Mesendoderm (in vitro differentiated cells): Measurements from ENCODE around the gene SECTM1.

ENCODE experiments used
- DNase-seq: peaks from one replicate; pipeline ENCODE4 v3.0.0; 2013
- H2AK5ac ChIP-seq: 2 replicates; pipeline ENCODE4 v1.6.1; 2013; ENCODE audit warnings: low read length, inconsistent platforms
- H2BK120ac ChIP-seq: 2 replicates; pipeline ENCODE4 v1.6.1; 2013; ENCODE audit warnings: low read depth, mild to moderate bottlenecking, low read length, moderate library complexity, mixed read lengths
- H2BK15ac ChIP-seq: replicated peaks from 2 replicates; pipeline ENCODE4 v1.6.1; 2013; ENCODE audit warnings: low read depth, mild to moderate bottlenecking, moderate library complexity
- H2BK5ac ChIP-seq: 2 replicates; pipeline ENCODE4 v1.6.1; 2013; ENCODE audit warnings: low read length, inconsistent platforms
- H3K18ac ChIP-seq: 2 replicates; pipeline ENCODE4 v1.6.1; 2013; ENCODE audit warnings: mild to moderate bottlenecking, low read length, mixed read lengths
- H3K23ac ChIP-seq: one replicate; pipeline ENCODE4 v1.6.1; 2013; ENCODE audit warnings: low read length
- H3K27ac ChIP-seq: 2 replicates; pipeline ENCODE4 v1.5.1; 2013; ENCODE audit warnings: low read depth, mild to moderate bottlenecking, inconsistent platforms, low read length, moderate library complexity
- H3K27me3 ChIP-seq: 2 replicates; pipeline ENCODE4 v1.6.1; 2013; ENCODE audit warnings: low read length, control low read depth, mild to moderate bottlenecking, inconsistent platforms; ENCODE audit not compliant: insufficient read depth, poor library complexity
- H3K36me3 ChIP-seq: 2 replicates; pipeline ENCODE4 v1.6.1; 2013; ENCODE audit warnings: low read length, inconsistent platforms; ENCODE audit not compliant: control insufficient read depth, insufficient read depth
- H3K4ac ChIP-seq: one replicate; pipeline ENCODE4 v1.6.1; 2013; ENCODE audit warnings: low read depth, mild to moderate bottlenecking, low read length, moderate library complexity
- H3K4me1 ChIP-seq: 2 replicates; pipeline ENCODE4 v1.6.1; 2013; ENCODE audit warnings: low read depth, low read length, inconsistent platforms; ENCODE audit not compliant: control insufficient read depth
- H3K4me2 ChIP-seq: 2 replicates; pipeline ENCODE4 v1.6.1; 2013; ENCODE audit warnings: low read length
- H3K4me3 ChIP-seq: 2 replicates; pipeline ENCODE4 v1.5.1; 2013; ENCODE audit warnings: mild to moderate bottlenecking, low read length
- H3K56ac ChIP-seq: one replicate; pipeline ENCODE4 v1.6.1; 2013; ENCODE audit warnings: low read length
- H3K79me1 ChIP-seq: 2 replicates; pipeline ENCODE4 v1.6.1; 2013; ENCODE audit warnings: low read length, inconsistent platforms
- H3K79me2 ChIP-seq: 2 replicates; pipeline ENCODE4 v1.6.1; 2013; ENCODE audit warnings: mild to moderate bottlenecking, low read length; ENCODE audit not compliant: control insufficient read depth, insufficient read depth
- H3K9ac ChIP-seq: 2 replicates; pipeline ENCODE4 v1.6.1; 2013; ENCODE audit warnings: low read length, inconsistent platforms
- H4K5ac ChIP-seq: one replicate; pipeline ENCODE4 v1.6.1; 2013; ENCODE audit warnings: low read length
- H4K8ac ChIP-seq: one replicate; pipeline ENCODE4 v1.6.1; 2013; ENCODE audit warnings: low read depth, mild to moderate bottlenecking, control low read depth, low read length, moderate library complexity
- WGBS: extraction: QIAGEN DNeasy Blood & Tissue Kit; methylation state at CpG from one replicate; pipeline ENCODE4 v1.1.7; 2013; ENCODE audit warnings: low lambda C conversion rate, missing lambda C conversion rate; ENCODE audit not compliant: insufficient coverage; ENCODE audit errors: extremely low coverage; 5-methylcytosine and 5-hydroxymethylcytosine counted together

Gene SECTM1

GRCh38 chr17:82314727-82315605, 18.6 kb downstream of the SECTM1 start:
- H3K27me3 ChIP-seq: no peaks in the 10 kb centered on the region
- H3K4me1 ChIP-seq: no peaks in the 10 kb centered on the region
- H3K79me2 ChIP-seq: no peaks in the 10 kb centered on the region
- H4K8ac ChIP-seq: no peak overlapping the region
- H3K27ac ChIP-seq: no peak overlapping the region
- DNase-seq: no peak
- no peak overlapping the region for H3K23ac ChIP-seq
- H3K9ac ChIP-seq: no peak overlapping the region
- H3K56ac ChIP-seq: no peak overlapping the region
- no peak overlapping the region for H2AK5ac ChIP-seq
- no peak overlapping the region for H4K5ac ChIP-seq
- H3K36me3 ChIP-seq: no peaks in the 10 kb centered on the region
- no peak overlapping the region for H2BK5ac ChIP-seq
- H3K4me3 ChIP-seq: no peak overlapping the region
- no peak overlapping the region for H2BK15ac ChIP-seq
- H3K4me2 ChIP-seq: no peak overlapping the region
- H2BK120ac ChIP-seq: no peak overlapping the region
- H3K79me1 ChIP-seq: no peaks in the 10 kb centered on the region
- H3K4ac ChIP-seq: no peak overlapping the region
- H3K18ac ChIP-seq: no peak overlapping the region
- WGBS: no CpG with 5 or more reads among the region's 32 CpGs

GRCh38 chr17:82314012-82314726, 19.4 kb downstream of the SECTM1 start:
- Histone ChIP-seq H3K27me3 (no peaks in the 10 kb centered on the region), H3K9ac (no peak overlapping the region), H3K4me1 (no peaks in the 10 kb centered on the region), H3K56ac (no peak overlapping the region), H3K18ac (no peak overlapping the region), H3K4ac (no peak overlapping the region), H4K5ac (no peak overlapping the region), H2BK120ac (no peak overlapping the region), H3K36me3 (no peaks in the 10 kb centered on the region), H2AK5ac (no peak overlapping the region), H3K79me2 (no peaks in the 10 kb centered on the region), H3K79me1 (no peaks in the 10 kb centered on the region), H4K8ac (no peak overlapping the region), H3K23ac (no peak overlapping the region), H3K4me2 (no peak overlapping the region), H3K4me3 (no peak overlapping the region), H2BK15ac (no peak overlapping the region), H2BK5ac (no peak overlapping the region), H3K27ac (no peak overlapping the region)
- DNase-seq: no peak
- no CpG with 5 or more reads among the region's 27 CpGs for WGBS

- Histone ChIP-seq H4K5ac (no peak overlapping the region), H2AK5ac (no peak overlapping the region), H3K9ac (no peak overlapping the region), H3K27ac (no peak overlapping the region), H3K79me1 (no peaks in the 10 kb centered on the region), H3K79me2 (no peaks in the 10 kb centered on the region), H3K4ac (no peak overlapping the region), H3K4me1 (no peaks in the 10 kb centered on the region), H3K36me3 (no peaks in the 10 kb centered on the region), H3K27me3 (no peaks in the 10 kb centered on the region), H3K4me2 (no peak overlapping the region), H3K18ac (no peak overlapping the region), H2BK15ac (no peak overlapping the region), H3K23ac (no peak overlapping the region), H2BK5ac (no peak overlapping the region), H4K8ac (no peak overlapping the region), H3K56ac (no peak overlapping the region), H2BK120ac (no peak overlapping the region), H3K4me3 (no peak overlapping the region)
- no peak for DNase-seq
- no CpG with 5 or more reads among the region's 28 CpGs for WGBS
Measured at GRCh38 chr17:82313195-82314011, 20.2 kb downstream of the SECTM1 start.

- no peak overlapping the region for H3K23ac ChIP-seq
- H2BK15ac ChIP-seq: no peak overlapping the region
- H2AK5ac ChIP-seq: no peak overlapping the region
- H3K27ac ChIP-seq: no peak overlapping the region
- WGBS: no CpG with 5 or more reads among the region's 13 CpGs
- H3K27me3 ChIP-seq: no peaks in the 10 kb centered on the region
- H3K4me1 ChIP-seq: no peaks in the 10 kb centered on the region
- H3K4me2 ChIP-seq: no peak overlapping the region
- H3K36me3 ChIP-seq: no peaks in the 10 kb centered on the region
- H4K5ac ChIP-seq: no peak overlapping the region
- H3K9ac ChIP-seq: no peak overlapping the region
- H3K56ac ChIP-seq: no peak overlapping the region
- no peak overlapping the region for H3K4me3 ChIP-seq
- no peak overlapping the region for H2BK5ac ChIP-seq
- H3K18ac ChIP-seq: no peak overlapping the region
- H2BK120ac ChIP-seq: no peak overlapping the region
- no peaks in the 10 kb centered on the region for H3K79me1 ChIP-seq
- no peaks in the 10 kb centered on the region for H3K79me2 ChIP-seq
- no peak overlapping the region for H3K4ac ChIP-seq
- DNase-seq: no peak
- no peak overlapping the region for H4K8ac ChIP-seq
Measured at GRCh38 chr17:82311971-82312370, 21.6 kb downstream of the SECTM1 start.

- H4K5ac ChIP-seq: no peak overlapping the region
- H3K27me3 ChIP-seq: no peaks in the 10 kb centered on the region
- no peaks in the 10 kb centered on the region for H3K36me3 ChIP-seq
- no peak overlapping the region for H2BK5ac ChIP-seq
- DNase-seq: no peak
- H3K18ac ChIP-seq: no peak overlapping the region
- H3K9ac ChIP-seq: no peak overlapping the region
- no peak overlapping the region for H3K4me3 ChIP-seq
- no peak overlapping the region for H2AK5ac ChIP-seq
- no peaks in the 10 kb centered on the region for H3K79me1 ChIP-seq
- H3K4ac ChIP-seq: no peak overlapping the region
- no peak overlapping the region for H2BK15ac ChIP-seq
- WGBS: no CpG with 5 or more reads among the region's 21 CpGs
- no peaks in the 10 kb centered on the region for H3K4me1 ChIP-seq
- no peak overlapping the region for H3K56ac ChIP-seq
- no peak overlapping the region for H4K8ac ChIP-seq
- no peak overlapping the region for H3K27ac ChIP-seq
- H3K4me2 ChIP-seq: no peak overlapping the region
- no peak overlapping the region for H3K23ac ChIP-seq
- H3K79me2 ChIP-seq: no peaks in the 10 kb centered on the region
- H2BK120ac ChIP-seq: no peak overlapping the region
Measured at GRCh38 chr17:82310877-82311276, 22.7 kb downstream of the SECTM1 start.
